ENCODE data around the gene MPPED1.

DNA sequence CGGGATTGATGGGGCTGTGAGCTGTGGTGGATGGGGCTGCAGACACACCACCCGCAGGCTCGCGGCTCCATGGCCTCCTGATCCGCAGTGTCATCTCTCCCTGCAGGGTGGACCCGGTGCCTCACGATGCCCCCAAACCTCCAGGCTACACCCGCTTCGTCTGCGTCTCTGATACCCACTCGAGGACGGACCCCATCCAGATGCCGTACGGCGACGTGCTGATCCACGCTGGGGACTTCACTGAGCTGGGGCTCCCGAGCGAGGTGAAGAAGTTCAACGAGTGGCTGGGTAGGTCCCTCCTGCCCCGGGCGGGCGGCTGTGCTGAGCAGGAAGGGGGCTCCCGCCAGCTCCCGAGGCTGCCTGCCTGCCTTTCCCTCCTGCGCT lies 23.1 kb downstream of the MPPED1 start:
- TF ChIP-seq CTCF (IDR thresholded peaks at IDR 0.05; ENCODE audit: poor library complexity) (no peak), EZH2 (IDR thresholded peaks at IDR 0.05; ENCODE audit: borderline replicate concordance) (no peak)

Measured in hepatocyte (in vitro differentiated cells).